ENCODE measurements around the gene DYNC1LI1. TPM values are rescaled to one million over a fixed set of nuclear protein-coding genes. Genes with fewer than 3 reads are reported as not detected.

The DYNC1LI1 gene
- total RNA-seq (2022; extraction: Qiagen RNA extraction; ENCODE audit: low read depth) = 36.8 to 42.5 TPM (median 38.4 TPM) in 5 replicates

GRCh38 chr3:32570421-32571191 is at the start of gene DYNC1LI1:
Gene DYNC1LI1 (minus strand): TSS chr3:32570858. CDS start chr3:32570770, 88 bp downstream.

GRCh38 chr3:32502118-32502945 is 68.3 kb downstream of the DYNC1LI1 start, which contains the start of gene CMTM6:
Gene CMTM6 (minus strand): TSS chr3:32502852. CDS start chr3:32502745, 107 bp downstream.

Other genes starting within 250 kb of the DYNC1LI1 start
- 30.5 to 41.1 TPM (median 37.4 TPM) in 5 replicates for gene CMTM7, start 179.0 kb downstream of the DYNC1LI1 start, total RNA-seq (2022; extraction: Qiagen RNA extraction; ENCODE audit: low read depth)
- 37.4 to 44.3 TPM (median 41.1 TPM) in 5 replicates for gene CMTM6, start 68.0 kb downstream of the DYNC1LI1 start, total RNA-seq (2022; extraction: Qiagen RNA extraction; ENCODE audit: low read depth)
- 27.1 to 32.4 TPM (median 29.2 TPM) in 5 replicates for gene CNOT10, start 114.3 kb upstream of the DYNC1LI1 start, total RNA-seq (2022; extraction: Qiagen RNA extraction; ENCODE audit: low read depth)
- gene TRIM71, start 247.1 kb upstream of the DYNC1LI1 start, total RNA-seq (2022; extraction: Qiagen RNA extraction; ENCODE audit: low read depth) = 0.01 to 0.03 TPM in 2 of 5 replicates, not detected in the others